ENCODE results near the gene SLC1A7. TPM values are rescaled to one million over a fixed set of nuclear protein-coding genes. Genes with fewer than 3 reads are reported as not detected.
A peak's percentile ranks its signal among the peaks of the same experiment; 100 is the strongest.

Gene SLC1A7
- total RNA-seq, 2 donors from 2014 or later, result not detected

DNA sequence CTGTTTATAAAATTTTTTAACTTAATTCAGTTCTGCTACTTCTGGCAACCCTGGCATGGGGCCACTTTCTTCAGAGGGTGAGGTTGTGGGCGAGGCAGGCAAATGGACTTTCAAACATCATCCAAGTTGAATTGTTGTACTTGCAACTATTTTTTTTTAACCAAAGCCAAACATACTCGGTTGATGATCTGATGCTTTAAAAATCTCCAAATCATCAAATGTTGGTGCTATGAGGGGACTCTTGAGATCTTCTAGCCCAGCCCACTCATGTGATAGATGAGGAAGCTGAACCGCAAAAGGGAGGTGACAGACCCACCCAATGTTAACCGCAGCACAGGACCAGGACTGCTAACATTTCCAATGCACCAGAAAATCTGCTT is 6.7 kb downstream of the SLC1A7 start:
- ATAC-seq (replicated peaks in 1 of 2) (no peak), DNase-seq (no peak)
- Mint-ChIP-seq H3K36me3 (ENCODE audit: insufficient read depth in 2 of 2) (peaks cover 6 to 11% of the 10 kb centered on the region in 2 donors), H3K4me3 (no peak overlapping the region), H3K9me3 (peaks cover 8 to 9% of the 10 kb centered on the region in 2 donors), H3K4me1 (ENCODE audit: low read depth) (peaks cover 5% of the 10 kb centered on the region), H3K27ac (no peak overlapping the region), H3K27me3 (ENCODE audit: low read depth) (no peaks in the 10 kb centered on the region)

DNA sequence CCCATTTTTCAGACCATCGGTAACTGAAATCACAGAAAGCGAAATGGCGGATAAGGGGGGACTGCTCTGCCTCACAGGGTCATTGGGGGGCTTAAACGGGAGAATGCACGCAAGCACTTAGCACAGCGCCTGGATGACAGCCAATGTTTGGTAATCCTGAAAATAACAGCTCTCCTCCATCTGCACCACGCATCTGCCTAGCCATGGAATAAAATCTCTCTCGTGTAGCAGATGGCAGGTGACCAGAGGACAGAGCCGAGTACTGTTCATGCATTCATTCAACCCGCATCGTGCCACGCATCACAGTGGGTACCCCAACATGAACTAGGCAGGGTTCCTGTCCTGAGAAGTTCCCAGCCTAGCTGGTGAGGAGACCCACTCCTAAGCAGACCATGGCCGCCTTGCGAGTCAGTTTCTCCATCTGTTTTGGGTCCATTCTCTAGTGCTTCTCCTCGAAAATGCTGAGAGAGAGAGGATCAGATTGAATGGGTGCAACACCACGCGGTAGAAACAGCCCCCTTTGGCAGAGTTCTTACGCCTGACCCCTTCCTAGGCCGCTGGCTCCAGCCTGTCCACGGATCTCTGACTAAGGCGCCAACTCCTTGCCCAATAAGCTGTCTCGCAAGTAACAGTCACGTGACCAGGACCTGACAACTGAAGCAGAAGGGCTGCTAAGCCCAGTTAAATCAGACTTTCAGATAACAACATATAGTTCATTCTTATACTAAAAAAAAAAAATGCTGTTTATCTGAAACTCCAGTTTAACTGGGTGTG is 7.3 kb downstream of the SLC1A7 start:
- no peak for DNase-seq
- H3K27ac Mint-ChIP-seq, result no peak overlapping the region
- ATAC-seq (replicated peaks in 1 of 2), result no peak
- H3K27me3 Mint-ChIP-seq (ENCODE audit: low read depth), result no peaks in the 10 kb centered on the region
- peaks cover 5% of the 10 kb centered on the region for H3K4me1 Mint-ChIP-seq (ENCODE audit: low read depth)
- H3K9me3 Mint-ChIP-seq, result peaks cover 8 to 9% of the 10 kb centered on the region in 2 donors
- H3K4me3 Mint-ChIP-seq, result no peak overlapping the region
- peaks cover 6 to 11% of the 10 kb centered on the region in 2 donors for H3K36me3 Mint-ChIP-seq (ENCODE audit: insufficient read depth in 2 of 2)

DNA sequence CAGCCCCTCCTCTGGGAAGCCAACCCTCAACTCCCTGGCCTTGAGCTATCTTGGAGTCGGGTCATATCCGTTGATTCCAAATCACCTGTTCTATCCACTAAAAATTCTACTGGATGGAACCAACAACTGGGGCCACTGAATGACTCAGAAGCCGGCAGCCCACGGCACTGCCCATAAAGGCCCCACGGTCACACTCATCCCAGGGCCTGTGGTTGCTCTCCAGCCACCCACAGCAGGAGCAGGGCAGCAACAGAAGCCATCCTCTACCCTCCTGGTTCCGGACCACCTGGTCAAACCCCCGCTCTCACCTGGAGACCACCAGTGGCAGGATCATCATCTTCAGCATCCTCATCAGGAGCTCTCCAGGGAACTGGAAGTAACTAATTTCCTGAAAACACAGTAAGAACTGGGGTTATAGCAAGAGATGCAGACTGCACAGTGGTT is 8.4 kb downstream of the SLC1A7 start:
- Mint-ChIP-seq H3K27me3 (ENCODE audit: low read depth) (no peaks in the 10 kb centered on the region), H3K27ac (no peak overlapping the region), H3K4me3 (no peak overlapping the region), H3K36me3 (ENCODE audit: insufficient read depth in 2 of 2) (peaks cover 6 to 11% of the 10 kb centered on the region in 2 donors), H3K4me1 (ENCODE audit: low read depth) (peaks cover 5% of the 10 kb centered on the region), H3K9me3 (peaks cover 8 to 9% of the 10 kb centered on the region in 2 donors)
- DNase-seq, result no peak
- no peak for ATAC-seq (replicated peaks in 1 of 2)

GRCh38 chr1:53133261-53134041 is 9.0 kb downstream of the SLC1A7 start:
- H3K27ac Mint-ChIP-seq, result no peak overlapping the region
- peaks cover 8 to 9% of the 10 kb centered on the region in 2 donors for H3K9me3 Mint-ChIP-seq
- no peak for ATAC-seq (replicated peaks in 1 of 2)
- peaks cover 6 to 9% of the 10 kb centered on the region in 2 donors for H3K36me3 Mint-ChIP-seq (ENCODE audit: insufficient read depth in 2 of 2)
- no peak for DNase-seq
- H3K4me1 Mint-ChIP-seq (ENCODE audit: low read depth), result peaks cover 5% of the 10 kb centered on the region
- no peak overlapping the region for H3K4me3 Mint-ChIP-seq
- H3K27me3 Mint-ChIP-seq (ENCODE audit: low read depth), result no peaks in the 10 kb centered on the region

DNA sequence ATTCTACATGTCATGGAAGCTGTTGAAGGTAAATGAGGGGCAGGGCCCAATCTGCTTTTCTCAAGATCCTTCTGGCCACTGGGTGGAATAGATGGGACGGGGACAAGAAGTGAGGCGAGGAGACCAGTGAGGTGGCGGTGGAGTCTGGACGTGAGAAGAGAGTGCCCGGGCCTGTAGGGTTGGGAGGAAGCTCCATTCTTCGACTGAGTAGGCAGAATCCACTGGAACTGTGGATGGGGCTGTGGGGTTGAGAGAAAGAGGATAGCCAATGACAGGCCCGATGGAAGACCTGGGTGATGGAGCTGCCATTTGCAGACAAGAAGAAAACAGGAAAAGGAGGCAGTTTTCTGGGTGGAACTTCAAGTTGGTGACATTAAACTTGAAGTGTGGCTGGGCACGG is 10.3 kb downstream of the SLC1A7 start:
- no peak for DNase-seq

DNA sequence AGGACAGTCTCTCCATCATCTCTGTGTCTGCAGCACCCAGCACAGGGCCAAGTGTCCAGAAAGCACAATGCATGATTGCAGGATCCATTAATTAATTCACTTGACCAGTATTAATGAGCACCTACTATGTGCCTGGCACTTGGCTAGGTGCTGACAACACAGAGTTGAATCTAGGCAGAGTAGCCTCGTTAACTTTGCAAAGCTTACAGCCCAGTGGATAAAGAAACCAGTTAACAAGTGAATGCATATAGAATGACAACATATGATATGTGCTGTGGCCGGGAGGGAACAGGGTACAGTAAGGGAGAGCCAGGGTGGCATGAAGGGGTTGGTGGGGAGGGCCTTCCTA is 10.9 kb downstream of the SLC1A7 start:
- no peaks in the 10 kb centered on the region for H3K9me3 Mint-ChIP-seq
- no peaks in the 10 kb centered on the region for H3K36me3 Mint-ChIP-seq (ENCODE audit: insufficient read depth in 2 of 2)
- ATAC-seq (replicated peaks in 1 of 2) (no peak), DNase-seq (no peak)
- no peak overlapping the region for H3K4me3 Mint-ChIP-seq
- H3K4me1 Mint-ChIP-seq (ENCODE audit: low read depth), result no peaks in the 10 kb centered on the region
- no peaks in the 10 kb centered on the region for H3K27me3 Mint-ChIP-seq (ENCODE audit: low read depth)
- H3K27ac Mint-ChIP-seq, result no peak overlapping the region

More for the DNA sequence above, 10.3 kb downstream of the SLC1A7 start:
- Mint-ChIP-seq H3K36me3 (ENCODE audit: insufficient read depth in 2 of 2) (no peaks in the 10 kb centered on the region), H3K4me3 (no peak overlapping the region), H3K9me3 (peaks cover 0 to under 1% of the 10 kb centered on the region in 2 donors), H3K27me3 (ENCODE audit: low read depth) (no peaks in the 10 kb centered on the region), H3K4me1 (ENCODE audit: low read depth) (no peaks in the 10 kb centered on the region), H3K27ac (no peak overlapping the region)
- ATAC-seq (replicated peaks in 1 of 2), result no peak

- no peaks in the 10 kb centered on the region for H3K36me3 Mint-ChIP-seq (ENCODE audit: insufficient read depth in 2 of 2)
- no peaks in the 10 kb centered on the region for H3K9me3 Mint-ChIP-seq
- H3K27me3 Mint-ChIP-seq (ENCODE audit: low read depth), result no peaks in the 10 kb centered on the region
- no peaks in the 10 kb centered on the region for H3K4me1 Mint-ChIP-seq (ENCODE audit: low read depth)
- ATAC-seq (replicated peaks in 1 of 2) (no peak), DNase-seq (no peak)
- H3K4me3 Mint-ChIP-seq, result no peak overlapping the region
- no peak overlapping the region for H3K27ac Mint-ChIP-seq
These were observed 11.4 kb downstream of the SLC1A7 start for GRCh38 chr1:53130878-53131589.

DNA sequence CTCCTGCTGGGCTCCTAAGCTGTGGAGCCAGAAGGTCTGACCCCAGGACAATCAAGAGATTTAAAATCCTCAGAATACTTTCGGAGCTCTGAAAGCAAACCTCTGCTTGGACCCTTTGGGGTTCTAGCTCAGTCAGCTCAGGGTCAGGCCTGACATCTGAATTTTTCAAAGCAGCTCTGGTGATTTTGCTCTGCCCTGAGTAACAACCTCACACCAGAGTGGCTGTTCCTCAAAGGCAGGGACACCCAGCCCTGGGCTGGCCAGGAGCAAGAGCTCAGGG is 11.9 kb downstream of the SLC1A7 start:
- H3K27me3 Mint-ChIP-seq (ENCODE audit: low read depth), result no peaks in the 10 kb centered on the region
- H3K27ac Mint-ChIP-seq, result no peak overlapping the region
- DNase-seq (no peak), ATAC-seq (replicated peaks in 1 of 2) (no peak)
- no peak overlapping the region for H3K4me3 Mint-ChIP-seq
- no peaks in the 10 kb centered on the region for H3K36me3 Mint-ChIP-seq (ENCODE audit: insufficient read depth in 2 of 2)
- no peaks in the 10 kb centered on the region for H3K9me3 Mint-ChIP-seq
- H3K4me1 Mint-ChIP-seq (ENCODE audit: low read depth), result no peaks in the 10 kb centered on the region

GRCh38 chr1:53129891-53130597 is 12.4 kb downstream of the SLC1A7 start:
- H3K4me3 Mint-ChIP-seq, result no peak overlapping the region
- no peak overlapping the region for H3K27ac Mint-ChIP-seq
- H3K36me3 Mint-ChIP-seq (ENCODE audit: insufficient read depth in 2 of 2), result no peaks in the 10 kb centered on the region

DNA sequence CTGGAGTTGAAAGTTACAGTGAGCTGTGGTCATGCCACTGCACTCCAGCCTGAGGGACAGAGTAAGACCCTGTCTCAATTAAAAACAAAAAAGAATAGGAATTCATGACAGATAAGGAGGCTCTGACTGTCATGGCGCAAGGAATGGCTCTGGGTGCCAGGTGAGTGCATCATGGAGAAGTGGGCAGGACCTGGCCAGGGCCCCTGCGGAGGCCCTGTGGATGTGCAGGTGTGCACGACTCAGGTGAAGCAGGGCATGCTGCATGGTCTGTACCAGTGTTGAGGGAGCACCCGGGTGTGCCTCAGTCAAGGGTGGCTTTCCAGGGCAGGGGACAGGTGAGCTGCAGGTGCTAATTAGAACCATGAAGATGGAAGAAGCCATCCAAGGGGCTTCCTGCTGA is 14.0 kb downstream of the SLC1A7 start:
- Mint-ChIP-seq H3K4me3 (no peak overlapping the region), H3K27ac (no peak overlapping the region), H3K9me3 (no peaks in the 10 kb centered on the region), H3K36me3 (ENCODE audit: insufficient read depth in 2 of 2) (no peaks in the 10 kb centered on the region), H3K27me3 (ENCODE audit: low read depth) (no peaks in the 10 kb centered on the region), H3K4me1 (ENCODE audit: low read depth) (no peaks in the 10 kb centered on the region)
- ATAC-seq (replicated peaks in 1 of 2) (no peak), DNase-seq (no peak)

More at GRCh38 chr1:53129891-53130597, 12.4 kb downstream of the SLC1A7 start:
- ATAC-seq (replicated peaks in 1 of 2) (no peak), DNase-seq (no peak)
- Mint-ChIP-seq H3K4me1 (ENCODE audit: low read depth) (no peaks in the 10 kb centered on the region), H3K9me3 (no peaks in the 10 kb centered on the region), H3K27me3 (ENCODE audit: low read depth) (no peaks in the 10 kb centered on the region)

DNA sequence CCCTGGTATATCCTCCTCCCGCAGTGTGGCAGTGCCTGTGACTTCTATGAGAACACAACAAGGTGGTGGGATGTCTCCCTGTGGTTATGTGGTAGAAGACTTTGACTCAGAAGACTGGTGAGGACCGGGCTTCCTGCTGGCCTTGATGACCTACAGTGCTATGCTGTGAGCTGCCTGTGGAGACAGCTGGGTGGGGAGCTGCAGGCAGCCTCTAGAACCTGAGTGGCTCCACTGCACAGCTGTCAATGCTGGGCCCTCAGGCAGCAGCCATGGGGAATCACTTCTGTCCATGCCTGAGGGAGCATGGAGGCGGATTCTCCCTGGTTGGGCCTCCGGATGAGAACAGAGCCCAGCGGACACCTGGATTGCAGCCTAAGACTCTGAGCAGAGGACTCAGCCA is 14.9 kb downstream of the SLC1A7 start:
- ATAC-seq (replicated peaks in 1 of 2), result peak; percentile 72 to 89
- Mint-ChIP-seq H3K36me3 (ENCODE audit: insufficient read depth in 2 of 2) (no peaks in the 10 kb centered on the region), H3K4me3 (no peak overlapping the region), H3K9me3 (no peaks in the 10 kb centered on the region), H3K27ac (no peak overlapping the region), H3K27me3 (ENCODE audit: low read depth) (no peaks in the 10 kb centered on the region), H3K4me1 (ENCODE audit: low read depth) (no peaks in the 10 kb centered on the region)
- DNase-seq, result peak in 1 of 2 donors; percentile 21

DNA sequence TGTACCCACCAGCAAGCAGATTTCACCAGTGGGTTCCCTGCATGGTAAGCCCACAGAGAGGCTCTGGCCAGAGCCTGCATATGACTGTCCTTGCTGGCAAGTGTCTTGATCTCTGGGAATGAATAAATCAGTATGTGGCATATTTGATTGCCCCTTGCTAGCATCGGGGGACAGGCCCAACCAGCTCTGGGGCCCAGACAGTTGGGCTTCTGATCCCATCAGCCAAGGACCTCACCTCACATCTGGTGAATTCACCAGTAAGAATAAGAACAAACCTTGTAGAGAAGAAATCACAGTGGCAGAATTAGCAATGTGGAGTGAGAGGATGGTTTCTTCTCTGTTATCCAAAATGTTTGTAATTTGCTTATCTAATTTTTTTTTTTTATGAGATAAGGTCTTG is 15.9 kb downstream of the SLC1A7 start:
- H3K27me3 Mint-ChIP-seq (ENCODE audit: low read depth), result no peaks in the 10 kb centered on the region
- H3K9me3 Mint-ChIP-seq, result no peaks in the 10 kb centered on the region
- ATAC-seq (replicated peaks in 1 of 2) (no peak), DNase-seq (no peak)
- no peak overlapping the region for H3K27ac Mint-ChIP-seq
- no peaks in the 10 kb centered on the region for H3K36me3 Mint-ChIP-seq (ENCODE audit: insufficient read depth in 2 of 2)
- H3K4me1 Mint-ChIP-seq (ENCODE audit: low read depth), result peaks cover 2% of the 10 kb centered on the region
- no peak overlapping the region for H3K4me3 Mint-ChIP-seq

Data from activated T-cell treated with anti-CD3 and anti-CD28 coated beads, Interleukin-2, amount 50 U/mL, for 72 hours (primary cell).